CD4-positive, alpha-beta T cell treated with Interleukin-4 for 4 hours (primary cell): Measurements from ENCODE around the gene ALG5.

Experiments used
- DNase-seq: peaks from one replicate; pipeline ENCODE4 v3.0.0-alpha.2; 2020

The ALG5 gene, protein sequence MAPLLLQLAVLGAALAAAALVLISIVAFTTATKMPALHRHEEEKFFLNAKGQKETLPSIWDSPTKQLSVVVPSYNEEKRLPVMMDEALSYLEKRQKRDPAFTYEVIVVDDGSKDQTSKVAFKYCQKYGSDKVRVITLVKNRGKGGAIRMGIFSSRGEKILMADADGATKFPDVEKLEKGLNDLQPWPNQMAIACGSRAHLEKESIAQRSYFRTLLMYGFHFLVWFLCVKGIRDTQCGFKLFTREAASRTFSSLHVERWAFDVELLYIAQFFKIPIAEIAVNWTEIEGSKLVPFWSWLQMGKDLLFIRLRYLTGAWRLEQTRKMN

DNA sequence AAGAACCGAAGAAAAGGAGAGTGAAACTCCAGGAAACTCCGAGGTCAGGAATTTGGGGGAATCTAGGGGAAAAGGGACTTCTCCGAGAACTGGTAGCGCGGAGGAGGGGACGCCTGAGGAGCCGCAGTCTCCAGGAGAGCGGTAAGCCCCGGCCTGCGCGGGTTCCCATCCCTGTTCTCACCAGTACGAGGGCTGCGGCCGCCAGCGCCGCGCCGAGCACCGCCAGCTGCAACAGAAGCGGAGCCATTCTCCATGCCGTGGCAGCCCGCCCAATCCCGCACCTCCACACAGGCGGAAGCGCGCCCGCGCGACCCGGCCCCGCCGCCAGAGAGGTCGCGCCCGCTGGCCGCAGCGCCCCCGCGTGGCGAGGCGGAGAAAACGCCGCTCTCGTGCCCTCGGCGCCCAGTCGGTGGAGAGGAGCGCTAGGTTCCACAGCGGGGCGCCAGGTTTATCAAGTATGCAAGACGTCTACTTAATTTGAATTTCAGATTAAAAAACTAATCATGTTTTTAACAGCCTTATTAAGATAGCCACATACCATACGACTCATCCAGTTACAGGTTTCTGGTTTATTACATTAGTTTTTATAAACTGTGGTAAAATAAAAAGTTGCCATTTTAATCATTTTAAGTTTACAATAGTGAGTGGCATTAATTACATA is at the start of gene ALG5:
Gene ALG5 (minus strand): TSS at position 287 of the 661 bp plus-strand sequence. CDS start 40 bp downstream, at position 247.
- peak; percentile 93 for DNase-seq

DNA sequence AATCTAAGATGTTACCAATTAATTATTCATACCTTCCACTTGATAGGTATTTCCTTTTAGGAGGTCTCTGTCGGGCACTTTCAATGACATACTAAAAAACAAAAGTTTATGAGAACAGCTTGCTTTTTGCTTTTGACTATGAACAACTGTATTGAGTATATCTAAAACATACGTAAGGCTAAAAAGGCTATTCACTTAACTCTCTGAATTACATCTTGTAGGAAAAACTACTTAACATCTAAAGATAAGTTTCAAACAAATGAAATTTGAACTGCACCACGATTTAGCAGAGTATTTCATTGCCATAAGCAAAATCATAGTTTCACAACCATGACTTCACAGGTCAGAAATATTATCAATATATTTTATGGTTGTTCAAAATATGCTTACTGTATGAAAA is 48.7 kb upstream of the ALG5 start:
- DNase-seq = no peak

DNA sequence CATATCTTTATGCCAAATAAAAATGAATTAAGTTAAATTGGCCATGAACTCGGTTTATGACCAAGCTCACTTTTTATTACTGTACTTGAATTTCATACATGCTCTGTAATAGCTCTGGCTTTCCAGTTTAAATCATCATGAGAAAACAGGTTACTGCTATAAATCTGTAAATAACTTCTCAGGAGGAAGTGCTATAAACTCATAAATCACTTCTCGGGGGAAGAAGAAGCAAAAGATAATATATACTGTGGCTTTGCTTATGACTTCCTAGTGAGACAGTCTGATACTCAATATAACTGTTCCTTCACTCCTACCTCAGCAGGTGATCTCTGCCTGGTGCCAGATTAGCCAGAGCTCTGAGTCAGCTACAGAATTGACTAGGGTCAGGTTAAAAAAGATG is 47.9 kb upstream of the ALG5 start:
- DNase-seq = no peak

DNA sequence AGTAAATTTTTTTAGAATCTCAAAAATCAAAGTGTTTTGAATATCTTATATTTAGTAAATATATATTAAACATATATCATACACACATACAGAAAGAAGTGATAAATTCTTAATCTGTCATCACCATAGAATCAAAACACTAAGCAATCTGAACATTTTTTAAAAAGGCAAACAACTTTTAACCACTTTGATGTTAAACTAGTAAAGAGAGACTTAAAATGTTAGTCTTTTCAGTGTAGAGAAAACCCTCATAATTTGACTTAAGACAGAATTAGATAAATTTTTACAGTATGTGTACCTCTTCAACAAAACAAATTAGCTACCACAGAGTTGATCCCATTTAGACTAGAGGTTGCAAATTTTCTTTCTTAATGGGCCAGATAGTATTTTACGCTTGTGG is 46.9 kb upstream of the ALG5 start:
- DNase-seq = no peak

DNA sequence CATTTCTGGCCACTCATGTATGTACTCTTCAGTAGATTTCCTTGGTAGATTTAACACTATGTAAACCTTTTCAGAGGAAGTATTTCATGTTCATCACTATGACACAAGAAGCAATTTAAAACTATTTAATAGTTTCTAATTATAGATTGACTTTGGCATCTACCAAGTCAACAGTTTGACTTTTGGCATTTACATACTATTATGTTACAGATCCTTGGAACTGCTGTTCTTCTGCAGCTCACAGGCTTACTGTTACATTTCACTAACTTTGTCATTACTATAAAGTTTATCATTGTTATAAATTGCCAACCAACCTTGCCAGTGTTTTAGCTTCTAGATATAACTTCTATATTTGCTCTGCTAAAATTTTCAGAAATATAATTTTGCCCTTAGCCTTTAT is 41.6 kb upstream of the ALG5 start:
- no peak for DNase-seq

DNA sequence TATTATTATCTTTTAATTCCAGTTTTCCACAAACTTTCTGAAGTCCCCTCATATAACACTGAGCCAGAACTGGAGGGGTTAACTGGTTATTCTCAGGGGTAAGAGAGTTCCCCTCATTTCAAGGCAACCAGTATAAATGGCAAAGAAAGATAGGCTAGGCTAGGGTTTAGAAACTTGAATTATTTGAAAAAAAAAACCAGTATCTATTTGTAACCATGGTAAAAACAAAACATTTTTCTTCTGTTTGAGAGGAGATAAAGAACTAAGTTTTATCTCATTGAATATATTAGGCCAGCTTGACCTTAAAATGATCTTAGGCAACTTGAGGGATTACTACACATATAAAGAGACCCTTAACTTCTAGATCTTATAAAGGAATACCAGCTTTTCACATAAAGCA is 40.8 kb upstream of the ALG5 start:
- DNase-seq = no peak

DNA sequence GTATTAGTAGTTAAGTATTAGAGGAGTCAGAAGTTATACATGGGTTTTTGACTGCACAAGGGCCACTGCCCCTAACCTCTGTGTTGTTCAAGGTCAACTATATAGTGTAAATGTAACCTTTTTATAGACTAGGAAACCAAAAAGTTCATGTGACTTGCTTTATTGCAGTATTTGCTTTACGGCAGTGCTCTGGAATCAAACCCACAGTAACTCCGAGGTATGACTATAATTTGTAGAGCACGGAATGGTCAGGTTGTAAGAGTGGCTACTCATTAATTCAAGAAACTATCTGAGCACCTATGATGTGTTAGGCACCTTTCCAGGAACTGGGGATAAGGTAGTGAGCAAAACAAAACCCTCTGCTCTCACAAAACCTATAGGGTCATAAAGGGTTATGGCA is 38.1 kb upstream of the ALG5 start:
- no peak for DNase-seq

DNA sequence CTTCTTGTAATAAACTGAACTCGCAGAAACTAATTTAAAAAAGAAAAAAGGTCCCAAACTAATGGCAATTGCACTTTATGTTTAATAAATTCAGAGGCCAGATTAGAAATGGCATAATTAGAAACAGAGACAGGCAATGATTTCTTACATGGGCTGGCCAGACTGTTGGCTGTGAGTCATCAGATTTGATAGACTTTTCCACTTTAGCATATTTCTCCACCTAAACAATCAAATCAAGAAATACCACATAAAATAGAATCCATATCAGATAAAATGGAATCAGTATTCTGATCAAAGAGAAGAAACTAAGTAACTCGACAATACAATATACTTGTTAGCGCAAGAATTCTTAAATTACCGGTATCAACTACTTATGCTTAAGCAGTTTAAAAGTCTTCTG is 30.5 kb upstream of the ALG5 start:
- no peak for DNase-seq

DNA sequence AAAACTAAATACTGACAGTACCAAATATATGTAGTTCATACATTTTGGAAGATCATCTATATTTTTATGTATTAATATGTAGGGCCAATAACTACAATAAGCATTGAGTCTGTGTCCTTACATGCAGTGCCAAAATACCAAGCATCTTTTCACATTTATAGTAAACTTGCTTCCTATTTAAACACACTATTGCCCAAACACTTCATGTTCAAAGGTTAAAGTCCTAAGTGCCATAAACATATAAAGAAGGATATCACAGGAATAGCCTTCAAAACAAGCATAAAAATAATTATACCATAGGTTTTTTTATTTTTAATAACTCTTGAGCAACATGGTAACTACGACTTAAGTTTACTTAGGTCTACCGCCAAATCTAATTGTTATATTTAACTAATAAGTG is 28.5 kb upstream of the ALG5 start:
- no peak for DNase-seq

DNA sequence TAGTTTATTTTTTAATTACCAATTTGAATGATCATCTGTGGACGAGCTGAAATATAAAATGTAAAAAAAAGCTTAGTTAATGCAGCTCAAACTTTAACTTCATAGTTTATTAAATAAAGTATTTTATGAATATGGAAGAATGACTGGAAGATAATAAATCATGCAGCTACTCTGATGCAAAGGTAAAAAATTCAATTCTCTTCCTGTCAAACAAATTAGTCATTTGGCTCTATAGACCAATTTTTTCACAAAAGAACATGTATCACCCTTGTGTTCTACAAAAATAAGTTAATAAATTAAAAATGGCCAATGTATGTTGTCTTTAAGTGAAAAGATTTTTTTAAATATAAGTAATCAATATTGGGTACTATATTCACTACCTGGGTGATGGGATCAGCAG is 27.6 kb upstream of the ALG5 start:
- DNase-seq = no peak

DNA sequence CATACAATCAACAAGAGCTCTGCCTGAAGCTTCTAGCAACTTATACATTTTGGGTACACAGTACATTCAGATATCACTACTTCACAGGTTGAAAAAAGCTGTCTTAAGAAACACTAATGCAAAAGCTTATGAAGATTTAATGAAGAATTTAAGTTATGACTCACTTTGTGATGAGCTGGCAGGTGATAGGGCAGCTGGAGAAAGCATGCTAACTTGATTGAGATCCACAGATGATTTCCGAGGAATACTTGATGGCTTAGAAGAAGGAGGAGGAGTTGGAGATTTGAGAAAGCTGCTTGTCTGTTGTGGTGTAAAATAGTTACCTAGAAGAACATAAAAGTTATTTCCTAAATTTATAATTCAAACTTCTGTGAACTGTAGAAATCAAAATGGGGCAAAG is 24.7 kb upstream of the ALG5 start:
- no peak for DNase-seq

DNA sequence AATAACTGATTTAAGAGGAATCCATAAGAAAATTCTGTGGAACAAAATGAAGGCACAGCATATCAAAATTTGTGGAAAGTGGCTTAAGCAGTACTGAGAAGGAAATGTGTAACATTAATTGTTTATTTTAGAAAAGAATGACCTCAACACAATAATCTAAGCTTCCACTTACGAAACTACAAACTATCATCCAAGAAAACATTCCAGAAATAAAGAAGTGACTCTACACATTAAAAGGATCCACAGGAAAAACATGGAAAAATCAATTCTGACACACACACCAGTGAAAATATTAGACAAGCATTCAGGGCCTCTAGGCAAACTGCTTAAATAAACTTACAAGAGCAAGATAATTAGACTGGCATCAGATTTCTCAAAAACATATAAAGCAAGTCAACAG is 15.5 kb upstream of the ALG5 start:
- no peak for DNase-seq

DNA sequence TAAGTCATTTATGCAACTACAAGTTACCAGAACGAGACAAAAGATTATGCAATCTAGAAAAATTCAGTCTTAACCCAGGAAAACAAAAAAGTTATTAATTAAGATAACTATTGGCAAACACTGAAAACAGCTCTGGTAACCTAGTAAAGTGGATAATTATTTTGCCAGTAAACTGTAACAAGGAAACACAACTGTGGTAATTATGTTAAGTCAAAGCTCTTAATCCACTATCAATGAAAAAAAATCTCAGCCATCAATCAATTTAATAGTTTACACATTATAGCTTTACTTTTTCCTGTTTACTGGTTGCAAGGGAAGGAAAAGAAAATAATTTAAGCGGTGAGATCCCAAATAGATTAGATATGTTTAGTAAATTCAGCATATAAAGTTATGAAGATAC is 12.6 kb upstream of the ALG5 start:
- DNase-seq = no peak

DNA sequence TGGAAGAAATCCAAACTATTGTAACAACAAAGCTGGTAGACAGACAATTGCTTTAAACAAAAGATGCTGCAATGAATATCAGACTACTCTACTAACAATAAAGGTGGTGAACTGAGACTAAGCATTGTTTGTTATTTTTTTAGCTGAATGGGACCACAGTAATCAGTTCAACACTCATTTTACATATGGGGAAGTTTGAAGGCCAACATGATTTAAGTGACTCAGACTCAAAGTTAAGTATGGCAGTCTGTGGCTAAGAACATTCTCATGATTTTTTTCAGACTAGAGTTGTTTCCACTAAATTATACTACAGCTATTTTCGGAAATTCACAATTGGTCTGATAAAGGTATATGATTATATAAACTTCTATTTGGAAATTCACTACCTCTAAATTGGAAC is 11.9 kb upstream of the ALG5 start:
- no peak for DNase-seq

DNA sequence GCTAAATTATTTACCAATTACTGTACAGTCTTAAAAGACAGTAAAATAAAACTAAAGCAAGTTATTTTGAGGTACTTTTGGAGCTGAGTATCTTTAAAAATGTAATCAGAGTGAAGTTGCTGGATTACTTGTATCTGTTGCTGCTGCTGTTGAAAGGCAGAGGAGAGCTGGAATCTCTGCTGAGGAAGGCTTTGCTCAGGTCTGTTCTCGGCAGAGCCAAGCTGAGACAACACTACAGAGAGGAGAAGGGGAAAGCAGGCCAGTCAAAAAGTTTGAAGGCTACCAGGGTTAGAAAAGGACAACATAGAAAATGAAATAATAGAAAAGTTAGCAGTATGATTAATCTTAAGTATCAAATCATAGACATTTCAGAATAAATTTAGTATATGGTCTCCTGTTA is 11.3 kb upstream of the ALG5 start:
- DNase-seq = no peak

DNA sequence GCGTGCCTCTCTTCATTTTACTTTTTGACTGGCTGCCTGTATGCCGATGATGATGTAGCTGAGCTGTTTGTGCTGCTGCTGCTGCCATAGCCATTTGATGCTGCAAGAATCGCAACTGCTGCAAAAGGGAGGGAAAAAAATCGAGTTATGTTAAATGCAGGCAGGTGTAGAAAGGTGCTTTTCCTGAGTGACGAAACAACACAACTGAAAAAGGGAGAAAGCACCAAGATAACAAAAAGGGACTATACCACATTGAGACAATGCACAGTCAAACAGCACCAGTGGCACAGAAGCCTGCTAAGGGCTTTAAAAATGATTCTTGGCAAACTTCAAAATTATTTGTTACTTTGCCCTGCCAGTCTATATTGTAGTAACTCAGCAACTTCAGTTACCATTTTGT is 10.6 kb upstream of the ALG5 start:
- DNase-seq = no peak

DNA sequence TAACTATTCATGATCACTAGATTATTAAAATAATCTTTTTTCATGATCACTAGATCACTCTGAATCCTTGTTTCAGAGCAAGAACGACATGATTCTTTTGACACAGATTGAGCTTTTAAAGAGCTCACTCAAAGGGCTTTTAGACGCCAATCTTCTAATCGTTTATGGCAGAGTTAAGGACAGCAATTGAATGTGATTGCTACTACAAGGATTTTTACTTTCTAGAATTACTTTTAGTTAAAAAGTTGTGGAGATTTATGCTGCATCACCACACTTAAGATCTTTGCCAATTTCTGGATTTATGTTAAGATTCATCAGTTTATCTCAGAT is 2.7 kb upstream of the ALG5 start:
- no peak for DNase-seq

DNA sequence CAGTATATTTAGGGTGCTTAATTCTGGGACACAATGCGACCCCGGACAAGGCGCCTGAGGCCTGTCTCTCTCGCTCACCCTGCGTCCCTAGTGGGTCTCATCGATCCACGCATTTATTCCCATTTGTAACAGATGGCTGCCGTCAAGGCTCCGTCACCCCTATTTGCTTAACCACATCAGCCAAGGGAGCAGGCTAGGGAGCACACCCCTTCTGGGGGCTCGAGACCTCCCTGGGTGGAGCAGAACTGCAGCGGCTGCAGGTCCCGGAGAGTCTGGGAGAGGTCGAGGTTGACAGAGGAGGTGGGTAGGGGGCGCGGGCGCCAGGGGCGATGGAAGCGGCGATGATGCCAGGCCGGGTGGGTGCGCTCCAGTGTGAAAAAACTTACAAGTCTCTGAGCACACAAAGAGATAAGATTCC is 507 bp downstream of the ALG5 start:
- DNase-seq = no peak

DNA sequence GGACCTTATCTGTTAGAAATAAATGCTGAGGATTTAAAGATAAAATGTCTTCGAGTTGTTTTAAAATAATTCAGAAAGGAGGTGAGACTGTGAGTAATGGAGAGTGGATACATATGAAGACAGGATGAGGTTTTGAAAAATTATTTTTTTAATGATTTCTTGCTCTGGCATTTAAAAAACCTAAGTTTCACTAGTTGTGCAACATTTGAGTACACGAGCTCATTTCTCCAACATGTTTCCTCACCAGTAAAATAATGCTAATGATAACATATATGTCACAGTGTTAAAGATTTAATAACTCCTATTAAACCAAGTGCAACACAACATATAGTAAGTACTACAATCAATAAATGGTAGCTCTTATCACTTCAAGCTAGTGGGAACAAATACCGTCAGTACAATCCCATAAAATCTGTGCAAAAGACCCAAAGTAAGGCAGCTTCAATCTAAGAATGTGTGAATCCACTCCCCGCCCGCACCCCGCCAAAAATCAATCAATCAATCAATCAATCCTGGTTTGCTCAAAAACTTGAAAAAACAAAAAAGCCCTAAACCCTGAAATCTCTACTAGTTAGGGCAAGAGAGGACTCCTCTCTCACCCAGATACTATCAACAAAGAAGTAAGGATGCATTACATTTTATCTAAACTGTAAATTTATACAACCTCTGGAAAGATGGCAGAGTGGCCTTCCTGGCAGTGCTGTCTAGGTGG is 1.3 kb downstream of the ALG5 start:
- DNase-seq = no peak

DNA sequence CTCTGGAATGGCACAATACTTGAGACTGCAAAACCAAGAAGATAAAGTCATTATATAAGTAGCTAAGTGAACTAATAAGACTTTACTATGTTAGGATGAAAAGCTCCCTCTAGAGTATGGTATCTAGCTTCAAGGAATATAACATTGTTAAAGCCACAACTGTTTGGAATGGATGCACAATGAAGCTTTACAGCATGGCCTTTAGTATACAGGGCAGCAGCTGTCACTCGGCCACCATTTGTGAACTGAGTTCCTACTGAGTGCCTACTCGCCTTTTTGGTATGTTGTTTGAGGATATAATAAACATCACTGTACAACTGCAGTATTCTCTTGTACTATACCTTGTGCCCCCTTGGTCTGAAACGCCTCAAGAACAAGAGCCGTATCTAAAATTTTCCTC is 6.8 kb downstream of the ALG5 start:
- no peak for DNase-seq

DNA sequence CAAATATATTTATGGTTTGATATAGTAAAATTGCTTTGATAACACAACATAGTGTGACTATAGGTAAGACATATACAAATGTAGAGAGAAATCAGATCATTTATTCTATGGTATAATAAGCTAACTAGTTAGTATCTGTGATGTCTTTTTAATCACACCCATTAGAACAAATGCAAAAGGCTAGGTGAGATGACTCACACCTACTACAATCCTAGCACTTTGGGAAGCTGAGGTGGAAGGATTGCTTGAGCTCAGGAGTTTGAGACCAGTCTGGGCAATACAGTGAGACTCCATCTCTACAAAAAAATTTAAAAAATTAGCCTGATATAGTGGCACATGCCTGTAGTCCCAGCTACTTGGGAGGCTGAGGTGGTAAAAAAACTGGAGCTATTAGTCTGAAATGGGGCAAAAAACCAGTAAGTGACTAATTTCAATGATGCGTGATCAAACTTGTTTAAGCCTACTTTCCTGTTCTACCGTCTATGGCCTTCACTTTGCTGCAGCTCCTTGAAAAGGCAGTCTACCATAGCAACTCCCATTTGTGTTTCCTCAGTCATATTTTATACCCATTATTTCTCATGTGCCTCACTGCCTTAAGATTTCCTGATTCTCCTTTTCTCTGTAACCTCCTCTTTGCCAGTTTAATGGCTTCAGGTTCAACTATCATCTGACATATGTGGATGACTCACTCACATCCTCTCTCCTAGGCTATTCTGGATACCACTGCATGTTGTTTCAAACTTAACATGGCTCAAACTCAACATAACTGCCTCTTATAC is 12.5 kb downstream of the ALG5 start:
- DNase-seq = no peak

DNA sequence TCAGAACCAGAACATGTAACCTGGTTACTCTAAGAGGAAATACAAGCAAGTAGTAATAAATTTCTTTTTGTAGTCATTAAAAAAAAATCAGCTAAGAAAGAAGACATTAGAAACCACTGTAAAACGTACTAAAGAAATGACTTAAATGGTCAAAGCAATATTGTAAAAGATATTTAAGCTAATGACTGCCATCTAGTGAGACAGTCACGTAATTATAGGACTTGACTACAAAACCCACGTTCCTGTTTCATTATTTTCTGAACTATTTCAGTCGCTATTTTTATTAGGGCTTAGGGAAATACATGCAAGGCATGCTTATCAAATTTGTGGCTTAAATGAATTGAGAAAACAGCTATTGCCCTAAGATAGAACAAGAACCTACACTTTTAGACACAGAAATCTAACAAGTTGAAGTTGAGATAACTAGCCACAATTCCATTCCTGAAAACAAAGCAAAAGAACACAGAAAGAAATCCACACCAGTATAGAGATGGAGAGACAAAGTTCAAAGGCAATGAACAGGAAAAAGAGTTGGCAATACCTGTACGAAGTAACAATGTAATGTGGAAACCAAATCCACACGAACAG is 17.9 kb downstream of the ALG5 start:
- DNase-seq = peak; percentile 8

DNA sequence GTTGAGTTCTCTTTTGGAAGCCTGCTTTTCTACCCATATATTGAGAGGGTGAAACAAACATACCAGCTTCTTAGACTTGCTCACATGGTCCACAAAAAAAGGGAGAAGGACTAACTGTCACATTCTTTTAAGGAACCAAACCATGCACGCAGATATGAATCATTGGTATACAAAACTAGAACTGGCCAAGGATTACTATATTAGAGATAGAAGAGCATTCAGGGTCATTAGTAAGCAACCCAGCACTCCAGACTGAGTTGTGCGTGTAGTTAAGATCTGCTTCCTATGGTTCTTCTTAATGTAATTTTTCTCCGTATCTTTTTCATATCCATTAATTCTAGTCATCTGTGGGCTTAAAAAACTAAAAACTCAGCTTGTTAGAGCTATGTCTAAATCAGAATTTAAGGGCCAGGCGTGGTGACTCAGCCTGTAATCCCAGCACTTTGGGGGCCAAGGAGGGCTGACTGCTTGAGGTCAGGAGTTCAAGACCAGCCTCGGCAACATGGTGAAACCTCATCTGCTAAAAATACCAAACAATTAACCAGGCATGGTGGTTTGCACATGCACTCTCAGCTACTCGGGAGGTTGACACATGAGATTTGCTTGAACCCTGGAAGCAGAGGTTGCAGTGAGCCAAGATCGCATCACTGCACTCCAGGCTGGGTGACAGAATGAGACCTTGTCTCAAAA is 19.6 kb downstream of the ALG5 start:
- DNase-seq = no peak
